HL-60 (cell line): ENCODE measurements around the gene MICB.

Source experiments
- GABPA ChIP-seq: IDR thresholded peaks from 2 replicates; pipeline ENCODE4 v1.6.1; 2012; ENCODE audit warnings: low read depth
- POLR2AphosphoS5 ChIP-seq: IDR thresholded peaks from 2 replicates; pipeline ENCODE4 v1.6.1; 2012; ENCODE audit warnings: low read depth
- REST ChIP-seq: IDR thresholded peaks from 2 replicates; pipeline ENCODE4 v1.6.1; 2012; ENCODE audit warnings: low read depth; ENCODE audit not compliant: insufficient replicate concordance
- TF ChIP-seq, protein P1 (sequence below): IDR thresholded peaks from one replicate; pipeline ENCODE4 v1.5.1; 2011; ENCODE audit warnings: low read length, control low read depth, inconsistent platforms; ENCODE audit not compliant: insufficient read depth

DNA sequence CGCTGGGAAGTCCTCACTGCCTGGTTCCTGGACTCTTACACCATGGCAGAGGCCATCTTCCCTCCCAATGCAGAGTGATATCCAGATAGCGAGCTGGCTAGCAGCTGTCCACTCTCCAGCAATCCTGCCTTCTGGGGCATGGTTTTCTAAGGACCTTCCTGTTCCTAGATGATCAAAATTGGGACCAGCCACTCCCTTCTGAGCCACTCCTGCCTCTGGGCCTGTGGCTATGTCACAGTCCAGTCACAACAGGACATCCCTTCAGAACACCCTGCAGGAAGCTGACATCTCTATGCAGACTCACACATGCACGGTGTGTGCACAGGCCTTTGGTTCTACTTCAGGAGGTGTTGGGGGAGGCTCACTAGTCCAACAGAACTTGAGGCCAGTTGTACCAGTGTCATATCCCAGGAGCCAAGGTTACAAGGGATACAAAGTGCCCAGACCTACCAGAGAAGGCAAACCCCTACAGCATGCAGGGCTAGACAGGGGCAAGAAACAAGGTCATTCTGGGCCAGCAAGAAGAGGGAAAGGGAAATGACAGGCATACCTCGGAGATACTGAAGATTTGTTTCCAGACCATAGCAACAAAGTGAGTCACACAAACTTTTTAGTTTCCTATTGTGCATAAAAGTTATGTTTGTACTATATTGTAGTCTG lies 28.1 kb downstream of the MICB start:
- TF ChIP-seq, protein P1, sequence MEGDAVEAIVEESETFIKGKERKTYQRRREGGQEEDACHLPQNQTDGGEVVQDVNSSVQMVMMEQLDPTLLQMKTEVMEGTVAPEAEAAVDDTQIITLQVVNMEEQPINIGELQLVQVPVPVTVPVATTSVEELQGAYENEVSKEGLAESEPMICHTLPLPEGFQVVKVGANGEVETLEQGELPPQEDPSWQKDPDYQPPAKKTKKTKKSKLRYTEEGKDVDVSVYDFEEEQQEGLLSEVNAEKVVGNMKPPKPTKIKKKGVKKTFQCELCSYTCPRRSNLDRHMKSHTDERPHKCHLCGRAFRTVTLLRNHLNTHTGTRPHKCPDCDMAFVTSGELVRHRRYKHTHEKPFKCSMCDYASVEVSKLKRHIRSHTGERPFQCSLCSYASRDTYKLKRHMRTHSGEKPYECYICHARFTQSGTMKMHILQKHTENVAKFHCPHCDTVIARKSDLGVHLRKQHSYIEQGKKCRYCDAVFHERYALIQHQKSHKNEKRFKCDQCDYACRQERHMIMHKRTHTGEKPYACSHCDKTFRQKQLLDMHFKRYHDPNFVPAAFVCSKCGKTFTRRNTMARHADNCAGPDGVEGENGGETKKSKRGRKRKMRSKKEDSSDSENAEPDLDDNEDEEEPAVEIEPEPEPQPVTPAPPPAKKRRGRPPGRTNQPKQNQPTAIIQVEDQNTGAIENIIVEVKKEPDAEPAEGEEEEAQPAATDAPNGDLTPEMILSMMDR, result no peak
- TF ChIP-seq POLR2AphosphoS5, result no peak
- no peak for TF ChIP-seq REST
- no peak for TF ChIP-seq GABPA
